K562 (cell line): ENCODE results near the gene RTF1. TPM values are rescaled to one million over a fixed set of nuclear protein-coding genes. Genes with fewer than 3 reads are reported as not detected.

Experiments
- CBX5 ChIP-seq: IDR thresholded peaks from 2 replicates; pipeline ENCODE4 v1.6.1; 2014; ENCODE audit warnings: low read depth, borderline replicate concordance
- CBX8 ChIP-seq: fragments of 200-600 bp; sonication (generic); IDR thresholded peaks from 2 replicates; pipeline ENCODE4 v1.6.1; 2012; ENCODE audit warnings: borderline replicate concordance, mixed run types, low read depth, mild to moderate bottlenecking, moderate library complexity, mixed read lengths, low read length, control low read depth, inconsistent platforms; ENCODE audit not compliant: poor library complexity, severe bottlenecking; ENCODE audit errors: extremely low read depth
- COPS2 ChIP-seq: fragments of 450-650 bp; conservative IDR thresholded peaks from 2 replicates; pipeline ENCODE4 v1.6.1; 2016; ENCODE audit warnings: mild to moderate bottlenecking, moderate library complexity
- FOXJ3 ChIP-seq: sonication (generic); formaldehyde crosslinking; IDR thresholded peaks from 2 replicates; pipeline ENCODE4 v1.4.0; 2020; ENCODE audit warnings: mild to moderate bottlenecking, missing genetic modification reagents
- HNRNPL ChIP-seq: fragments of 200-400 bp; formaldehyde crosslinking; IDR thresholded peaks from 2 replicates; pipeline ENCODE4 v1.6.1; 2017; ENCODE audit warnings: low read depth, mild to moderate bottlenecking, low read length
- KDM4B ChIP-seq, 2 experiments: fragments of 450-650 bp in 1 of 2; sonication (generic) in 1 of 2; IDR thresholded peaks; 2 replicates each; pipeline ENCODE4 v1.6.1; 2016 to 2017; ENCODE audit warnings: borderline replicate concordance in 2 of 2, antibody characterized with exemption in 1 of 2, low read depth in 1 of 2, mild to moderate bottlenecking in 1 of 2
- MTF1 ChIP-seq: fragments of 250-450 bp; sonication (Bioruptor Pico); IDR thresholded peaks from 2 replicates; pipeline ENCODE4 v1.9.0; 2021; ENCODE audit warnings: moderate library complexity, mild to moderate bottlenecking, inconsistent platforms, borderline replicate concordance
- NEUROD1 ChIP-seq: fragments of 150-350 bp; IDR thresholded peaks from 2 replicates; pipeline ENCODE4 v1.6.1; 2014; ENCODE audit warnings: borderline replicate concordance, low read length, low read depth; ENCODE audit not compliant: partially characterized antibody
- NRF1 ChIP-seq, 2 experiments: fragments of 450-650 bp; IDR thresholded peaks in 1 of 2; conservative IDR thresholded peaks in 1 of 2; 2 replicates each; pipeline ENCODE4 v1.6.1; 2014; ENCODE audit warnings: mild to moderate bottlenecking in 2 of 2
- RBM39 ChIP-seq: fragments of 200-400 bp; formaldehyde crosslinking; optimal IDR thresholded peaks from 2 replicates; pipeline ENCODE3; 2018; ENCODE audit warnings: low read depth, low read length
- SAFB ChIP-seq: fragments of 200-400 bp; formaldehyde crosslinking; IDR thresholded peaks from 2 replicates; pipeline ENCODE4 v1.6.1; 2017; ENCODE audit warnings: low read depth, low read length, borderline replicate concordance
- SP2 ChIP-seq: IDR thresholded peaks from 2 replicates; pipeline ENCODE4 v1.6.1; 2011; ENCODE audit warnings: mild to moderate bottlenecking, low read depth, low read length, moderate library complexity; ENCODE audit not compliant: poor library complexity, severe bottlenecking; ENCODE audit errors: extremely low read depth
- STAT5B ChIP-seq: fragments of 250-450 bp; sonication (Bioruptor Pico); IDR thresholded peaks from 2 replicates; pipeline ENCODE4 v1.8.0; 2021; ENCODE audit warnings: mild to moderate bottlenecking, inconsistent platforms
- TAF9B ChIP-seq: fragments of 450-650 bp; IDR thresholded peaks from 2 replicates; pipeline ENCODE4 v1.6.1; 2018; ENCODE audit warnings: mild to moderate bottlenecking; ENCODE audit not compliant: partially characterized antibody
- TCF3 ChIP-seq: sonication (generic); formaldehyde crosslinking; IDR thresholded peaks from 2 replicates; pipeline ENCODE4 v1.4.0; 2020; ENCODE audit warnings: mild to moderate bottlenecking, missing genetic modification reagents
- TEAD1 ChIP-seq, 2 experiments: fragments of 450-650 bp in 1 of 2; sonication (generic) in 1 of 2; formaldehyde crosslinking; IDR thresholded peaks; 2 replicates each; pipeline versions ENCODE4 v1.4.0 to v1.8.0; 2020 to 2022; ENCODE audit warnings: mild to moderate bottlenecking in 2 of 2, missing genetic modification reagents in 1 of 2
- ZFP36 ChIP-seq: fragments of 150-350 bp; IDR thresholded peaks from 2 replicates; pipeline ENCODE4 v1.6.1; 2018; ENCODE audit warnings: low read length, low read depth; ENCODE audit not compliant: partially characterized antibody
- ZNF224 ChIP-seq: sonication (generic); formaldehyde crosslinking; IDR thresholded peaks from 2 replicates; pipeline ENCODE4 v1.8.0; 2022; ENCODE audit warnings: mild to moderate bottlenecking, missing genetic modification reagents
- ZNF23 ChIP-seq: fragments of 250-450 bp; sonication (Bioruptor Pico); IDR thresholded peaks from 2 replicates; pipeline ENCODE4 v1.4.0; 2020; ENCODE audit warnings: mild to moderate bottlenecking
- ZNF445 ChIP-seq: fragments of 250-450 bp; sonication (Bioruptor Pico); IDR thresholded peaks from 2 replicates; pipeline ENCODE4 v1.4.0; 2020; ENCODE audit warnings: low read depth, mild to moderate bottlenecking, moderate library complexity
- ZNF696 ChIP-seq: fragments of 250-450 bp; sonication (Bioruptor Pico); conservative IDR thresholded peaks from 2 replicates; pipeline ENCODE4 v1.4.0; 2020; ENCODE audit warnings: mild to moderate bottlenecking, moderate library complexity
- polyA plus RNA-seq, 8 experiments: library from polyadenylated mRNA; depleted of rRNA in 4 of 8; stranded (reverse) in 5 of 8; unstranded in 3 of 8; fragments of >200 nt; fragmentation: Nextera tagmentation in 2 of 8; fragmentation: Illumina TruSeq in 1 of 8; extraction: Ambion mirVana in 2 of 8; extraction: Trizol in 1 of 8; gene quantifications; 2 replicates each; pipeline versions ENCODE4 v1.2.1 to v1.2.3, GENCODE V29; 2011 to 2014; ENCODE audit warnings: inconsistent platforms in 1 of 8, missing spikeins in 1 of 8
- total RNA-seq, 7 experiments: library from RNA; depleted of rRNA in 6 of 7; stranded (reverse); fragments of >200 nt in 6 of 7; fragmentation: Illumina TruSeq in 2 of 7; extraction: Trizol in 2 of 7; gene quantifications; 2 replicates each; pipeline versions ENCODE4 v1.2.1 to v1.2.3, GENCODE V29; 2011 to 2021; ENCODE audit warnings: low replicate concordance in 1 of 7
- TF ChIP-seq, protein P1 (sequence below), 2 experiments: fragments of 200-800 bp in 1 of 2; sonication (Bioruptor generic) in 1 of 2; sonication (generic) in 1 of 2; formaldehyde crosslinking in 1 of 2; IDR thresholded peaks in 1 of 2; conservative IDR thresholded peaks in 1 of 2; 2 replicates each; pipeline versions ENCODE4 v1.5.0 to v1.6.1; 2016 to 2020; ENCODE audit warnings: missing compliant biosample characterization in 1 of 2, missing genetic modification characterization in 1 of 2, missing genetic modification reagents in 1 of 2
- TF ChIP-seq, protein P2 (sequence below): sonication (generic); formaldehyde crosslinking; IDR thresholded peaks from 2 replicates; pipeline ENCODE4 v1.8.1; 2023; ENCODE audit warnings: mild to moderate bottlenecking, missing genetic modification reagents
- TF ChIP-seq, protein P3 (sequence below): fragments of 250-450 bp; sonication (Bioruptor Pico); IDR thresholded peaks from 2 replicates; pipeline ENCODE4 v1.9.0; 2021; ENCODE audit warnings: mild to moderate bottlenecking

Gene RTF1
- total and polyA plus RNA-seq, 9 of the 15 experiments (the other 6 are each of a cell fraction or from before 2014, with no cell fraction given): 7.6 to 69.5 (median 31.5) TPM

DNA sequence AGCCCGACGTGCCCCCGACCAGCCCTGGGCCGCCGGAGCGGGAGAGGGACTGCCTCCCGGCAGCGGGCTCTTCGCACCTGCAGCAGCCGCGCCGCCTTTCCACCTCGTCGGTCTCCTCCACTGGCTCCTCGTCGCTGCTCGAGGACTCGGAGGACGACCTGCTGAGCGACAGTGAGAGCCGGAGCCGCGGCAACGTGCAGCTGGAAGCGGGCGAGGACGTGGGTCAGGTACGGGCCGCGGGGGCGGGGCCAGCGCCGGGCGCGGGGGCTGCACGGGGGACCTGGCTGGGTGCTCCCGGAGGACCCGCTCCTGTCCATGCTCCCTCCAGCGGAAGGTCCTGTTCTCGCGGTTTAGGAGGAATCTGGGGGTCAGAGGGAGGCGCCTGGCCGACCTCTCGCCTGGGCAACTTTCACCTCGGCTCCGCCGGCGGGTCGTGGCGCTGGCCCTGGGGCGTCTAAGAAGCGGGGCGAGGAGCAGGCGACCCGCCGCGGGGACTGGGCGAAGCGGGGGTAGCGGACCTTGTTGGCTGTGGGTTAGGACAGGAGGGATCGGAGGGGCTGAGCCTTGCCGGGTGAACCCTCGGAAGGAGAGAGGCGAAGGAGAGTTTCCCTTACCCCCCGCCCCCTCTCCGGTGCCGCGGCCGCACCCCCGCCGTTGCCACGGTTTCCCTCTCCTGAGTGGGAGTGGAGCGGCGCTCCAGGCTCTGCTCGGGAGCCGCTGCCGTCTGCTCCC lies 77.5 kb downstream of the RTF1 start (continued):
- TF ChIP-seq KDM4B (IDR thresholded peaks at IDR 0.05; ENCODE audit: borderline replicate concordance in 2 of 2, low read depth in 1 of 2) (0 out of 4 replicates have a peak, but pooled peaks of 1 of the 2 experiments have one; percentile 41), FOXJ3 (no peak), TEAD1 (CRISPR knock-in tag; IDR thresholded peaks at IDR 0.05) (peak in 1 of 2 experiments; percentile 67; a peak in 1 of 4 replicates), TCF3 (no peak), ZNF445 (CRISPR knock-in tag) (no peak), SAFB (peak; percentile 67; the same call in 1 of the 2 replicates), RBM39 (no peak), NRF1 (conservative IDR thresholded peaks at IDR 0.05 in 1 of 2, IDR thresholded peaks at IDR 0.05 in 1 of 2) (no peak), CBX5 (no peak), ZFP36 (no peak), TAF9B (no peak), COPS2 (no peak), SP2 (no peak), CBX8 (no peak), HNRNPL (no peak), STAT5B (CRISPR knock-in tag) (no peak), MTF1 (CRISPR knock-in tag) (no peak), ZNF23 (CRISPR knock-in tag) (no peak), ZNF696 (CRISPR knock-in tag) (no peak), ZNF224 (CRISPR knock-in tag) (no peak), NEUROD1 (no peak)
- TF ChIP-seq, protein P1, sequence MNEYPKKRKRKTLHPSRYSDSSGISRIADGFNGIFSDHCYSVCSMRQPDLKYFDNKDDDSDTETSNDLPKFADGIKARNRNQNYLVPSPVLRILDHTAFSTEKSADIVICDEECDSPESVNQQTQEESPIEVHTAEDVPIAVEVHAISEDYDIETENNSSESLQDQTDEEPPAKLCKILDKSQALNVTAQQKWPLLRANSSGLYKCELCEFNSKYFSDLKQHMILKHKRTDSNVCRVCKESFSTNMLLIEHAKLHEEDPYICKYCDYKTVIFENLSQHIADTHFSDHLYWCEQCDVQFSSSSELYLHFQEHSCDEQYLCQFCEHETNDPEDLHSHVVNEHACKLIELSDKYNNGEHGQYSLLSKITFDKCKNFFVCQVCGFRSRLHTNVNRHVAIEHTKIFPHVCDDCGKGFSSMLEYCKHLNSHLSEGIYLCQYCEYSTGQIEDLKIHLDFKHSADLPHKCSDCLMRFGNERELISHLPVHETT (CRISPR knock-in tag; conservative IDR thresholded peaks at IDR 0.05 in 1 of 2, IDR thresholded peaks at IDR 0.05 in 1 of 2): peak in 1 of 2 experiments; percentile 74; a peak in 2 of 4 replicates
- TF ChIP-seq, protein P2, sequence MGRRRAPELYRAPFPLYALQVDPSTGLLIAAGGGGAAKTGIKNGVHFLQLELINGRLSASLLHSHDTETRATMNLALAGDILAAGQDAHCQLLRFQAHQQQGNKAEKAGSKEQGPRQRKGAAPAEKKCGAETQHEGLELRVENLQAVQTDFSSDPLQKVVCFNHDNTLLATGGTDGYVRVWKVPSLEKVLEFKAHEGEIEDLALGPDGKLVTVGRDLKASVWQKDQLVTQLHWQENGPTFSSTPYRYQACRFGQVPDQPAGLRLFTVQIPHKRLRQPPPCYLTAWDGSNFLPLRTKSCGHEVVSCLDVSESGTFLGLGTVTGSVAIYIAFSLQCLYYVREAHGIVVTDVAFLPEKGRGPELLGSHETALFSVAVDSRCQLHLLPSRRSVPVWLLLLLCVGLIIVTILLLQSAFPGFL (CRISPR knock-in tag): no peak
- TF ChIP-seq, protein P3, sequence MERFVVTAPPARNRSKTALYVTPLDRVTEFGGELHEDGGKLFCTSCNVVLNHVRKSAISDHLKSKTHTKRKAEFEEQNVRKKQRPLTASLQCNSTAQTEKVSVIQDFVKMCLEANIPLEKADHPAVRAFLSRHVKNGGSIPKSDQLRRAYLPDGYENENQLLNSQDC (CRISPR knock-in tag): no peak
